ENCODE measurements around the gene MAST4. TPM values are rescaled to one million over a fixed set of nuclear protein-coding genes. Genes with fewer than 3 reads are reported as not detected.

Gene MAST4
- total RNA-seq, 1 donor from 2014 or later = 36.3 TPM

DNA sequence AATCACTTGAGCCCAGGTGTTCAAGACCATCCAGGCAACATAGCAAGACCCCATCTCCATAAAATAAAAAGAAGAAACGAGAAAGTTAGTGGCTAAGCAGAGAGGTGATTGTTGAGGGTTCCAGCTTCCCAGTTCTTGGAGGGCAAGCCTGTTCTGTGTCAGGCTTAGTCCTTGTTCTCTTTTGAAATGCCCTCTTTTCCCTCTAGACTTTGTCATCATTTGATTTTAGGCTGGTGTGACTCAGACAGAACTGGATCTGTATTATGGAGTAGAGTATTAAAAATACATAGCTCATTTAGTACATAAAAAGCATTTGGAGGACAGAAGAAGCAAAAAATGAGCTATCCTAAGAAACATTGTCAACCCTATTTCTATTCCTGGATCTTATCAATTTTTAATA is 441.0 kb downstream of the MAST4 start:
- no peak for DNase-seq (ENCODE audit: low read depth, low spot score)

DNA sequence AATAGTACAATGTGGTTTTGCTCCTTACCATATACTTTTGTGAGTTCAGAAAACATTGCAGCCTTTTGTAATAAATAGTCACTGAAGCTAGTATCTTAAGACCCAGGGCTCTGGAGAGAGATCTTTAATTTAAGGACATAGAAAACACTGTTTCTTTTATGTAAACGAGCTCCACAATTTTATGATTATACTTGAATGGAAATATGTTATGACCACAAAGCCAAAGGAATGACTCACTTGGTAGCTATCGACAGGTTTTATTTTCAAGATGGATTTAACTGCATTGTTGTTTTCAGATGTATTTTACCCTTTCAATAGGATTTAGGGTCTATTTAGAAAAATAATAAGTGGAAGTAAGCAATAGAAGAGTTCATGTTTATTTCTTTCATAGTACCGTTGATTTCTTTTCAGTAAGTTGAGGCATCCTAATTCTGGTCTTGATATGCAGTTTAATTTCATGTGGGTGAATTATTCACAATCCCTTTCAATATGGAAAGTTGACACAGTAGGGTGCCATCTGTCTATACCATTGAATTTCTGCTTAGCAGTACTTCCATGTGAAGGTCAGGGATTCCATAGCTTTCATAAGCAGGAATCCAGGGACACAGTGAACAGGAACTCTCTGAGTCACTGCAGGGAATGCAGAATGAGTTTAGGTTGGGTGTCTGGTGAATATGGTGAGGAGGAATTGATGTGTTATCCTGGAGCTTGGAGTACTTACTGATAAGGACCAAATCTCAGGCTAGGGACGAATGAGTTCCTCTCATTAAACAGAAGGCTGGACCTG is 442.8 kb downstream of the MAST4 start:
- DNase-seq (ENCODE audit: low read depth, low spot score) = peak; percentile 59

- no peak for DNase-seq (ENCODE audit: low read depth, low spot score)
Observed at GRCh38 chr5:67042176-67043003, 446.2 kb downstream of the MAST4 start.

DNA sequence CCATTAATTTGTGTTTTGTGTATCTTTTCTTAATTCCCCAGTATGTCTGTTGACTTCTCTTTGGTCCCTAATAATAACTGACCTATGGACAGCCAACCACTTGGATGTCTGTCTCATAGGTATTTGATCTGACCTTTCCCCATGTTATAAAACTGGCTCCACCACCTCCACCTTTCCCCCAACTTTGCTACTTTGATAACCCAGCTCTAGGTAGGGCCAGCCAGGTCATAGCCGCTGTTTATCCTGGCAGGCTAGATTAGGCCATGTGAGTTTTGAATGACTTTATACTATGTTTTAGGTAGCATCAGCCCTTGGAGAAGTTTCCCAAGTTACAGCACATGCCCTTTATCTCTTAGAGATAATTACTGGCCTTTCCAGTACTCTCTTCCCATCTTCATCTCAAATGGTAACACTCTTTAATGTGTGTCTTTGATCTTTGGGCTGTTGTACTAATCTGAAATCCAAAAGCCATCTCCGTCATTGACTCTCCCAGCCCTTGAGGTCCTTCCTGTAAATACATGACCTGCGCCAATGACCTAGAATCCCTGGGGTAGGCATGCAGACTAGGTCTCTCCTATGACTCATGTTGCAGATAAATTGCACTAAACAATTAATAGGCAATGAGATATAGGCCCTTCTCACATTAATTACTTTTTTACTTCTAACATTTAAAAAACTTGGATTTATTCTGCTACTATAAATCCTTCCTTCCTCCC is 447.8 kb downstream of the MAST4 start:
- no peak for DNase-seq (ENCODE audit: low read depth, low spot score)

DNA sequence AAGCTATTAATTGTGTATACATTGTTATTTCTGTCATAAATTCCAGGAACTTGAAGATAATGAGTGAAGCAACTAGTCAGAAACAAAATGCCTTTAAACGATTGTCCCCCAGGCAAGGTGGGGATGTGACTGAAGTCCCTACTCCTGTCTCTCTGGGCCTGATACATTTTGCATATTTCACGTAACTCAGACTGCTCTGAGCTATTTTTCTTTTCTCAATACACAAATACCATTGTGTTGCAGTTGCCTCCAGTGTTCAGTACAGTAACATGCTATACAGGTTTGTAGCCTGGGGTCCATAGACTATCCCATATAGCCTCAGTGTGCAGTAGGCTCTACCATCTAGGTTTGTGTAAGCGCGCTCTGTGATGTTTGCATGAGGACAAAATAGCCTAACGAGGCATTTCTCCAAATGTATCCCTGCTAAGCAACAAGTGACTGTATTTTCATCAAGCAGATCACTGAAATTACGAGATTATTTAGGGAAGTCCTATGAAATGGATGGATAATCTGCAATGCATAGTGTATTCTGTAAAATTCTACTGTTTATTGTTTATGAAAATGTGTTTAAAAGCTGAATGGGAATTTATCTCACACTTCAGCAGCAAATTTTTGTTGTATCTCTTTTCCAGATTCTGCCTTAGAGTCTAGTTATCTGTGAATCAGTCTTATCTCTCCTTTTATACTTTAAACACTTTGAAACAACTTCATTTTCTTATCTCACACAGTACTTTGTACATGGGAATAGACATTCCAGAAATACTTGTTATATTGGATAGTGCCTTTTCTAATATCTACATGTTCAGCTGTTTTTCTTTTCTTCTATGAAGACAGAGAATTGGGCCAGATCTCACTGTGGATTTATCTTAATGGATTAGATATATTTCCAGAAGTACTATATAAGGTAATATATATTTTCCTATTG is 449.9 kb downstream of the MAST4 start:
- DNase-seq (ENCODE audit: low read depth, low spot score) = no peak

GRCh38 chr5:67047160-67047559 is 451.0 kb downstream of the MAST4 start:
- DNase-seq (ENCODE audit: low read depth, low spot score) = no peak

GRCh38 chr5:67047616-67048015 is 451.4 kb downstream of the MAST4 start:
- DNase-seq (ENCODE audit: low read depth, low spot score) = no peak

DNA sequence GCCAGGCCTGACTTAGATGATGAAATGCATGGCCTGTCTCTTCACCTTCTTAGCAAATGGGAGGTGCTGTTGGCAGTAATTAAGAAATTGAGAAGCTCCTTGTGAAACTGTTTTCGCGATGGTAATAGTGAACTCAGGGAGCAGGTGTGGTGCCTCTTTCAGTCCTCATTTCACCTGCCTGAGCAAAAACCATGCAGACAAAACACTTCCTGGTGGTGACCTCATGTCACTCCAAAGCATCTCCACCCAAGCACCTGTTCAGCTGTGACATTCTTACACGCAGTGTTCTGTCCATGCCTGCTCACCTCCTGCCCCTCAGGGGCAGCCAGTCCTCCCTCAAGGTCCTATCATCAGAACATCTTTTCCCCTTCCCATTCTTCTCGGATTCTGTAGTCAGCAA is 453.9 kb downstream of the MAST4 start:
- no peak for DNase-seq (ENCODE audit: low read depth, low spot score)

GRCh38 chr5:67050635-67051034 is 454.4 kb downstream of the MAST4 start:
- no peak for DNase-seq (ENCODE audit: low read depth, low spot score)

GRCh38 chr5:67051164-67051563 is 455.0 kb downstream of the MAST4 start:
- DNase-seq (ENCODE audit: low read depth, low spot score) = no peak

DNA sequence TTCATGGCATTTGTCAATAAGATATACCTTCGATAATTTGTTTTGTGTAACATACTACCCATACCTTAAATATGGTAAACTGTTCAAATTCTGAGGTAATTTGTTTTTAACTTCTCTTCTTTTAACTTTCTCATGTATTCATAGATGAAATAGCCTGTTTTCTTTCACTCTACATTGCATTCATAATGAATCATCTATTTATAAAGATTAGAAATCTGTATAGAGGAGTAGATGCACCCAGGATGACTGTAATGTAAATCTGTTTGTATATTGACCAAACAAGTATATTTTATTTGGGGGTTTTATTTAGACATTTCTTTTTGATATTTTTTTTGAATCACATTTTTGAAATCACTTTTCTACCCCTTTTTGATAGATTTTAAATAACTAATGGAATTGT is 455.8 kb downstream of the MAST4 start:
- DNase-seq (ENCODE audit: low read depth, low spot score) = no peak

DNA sequence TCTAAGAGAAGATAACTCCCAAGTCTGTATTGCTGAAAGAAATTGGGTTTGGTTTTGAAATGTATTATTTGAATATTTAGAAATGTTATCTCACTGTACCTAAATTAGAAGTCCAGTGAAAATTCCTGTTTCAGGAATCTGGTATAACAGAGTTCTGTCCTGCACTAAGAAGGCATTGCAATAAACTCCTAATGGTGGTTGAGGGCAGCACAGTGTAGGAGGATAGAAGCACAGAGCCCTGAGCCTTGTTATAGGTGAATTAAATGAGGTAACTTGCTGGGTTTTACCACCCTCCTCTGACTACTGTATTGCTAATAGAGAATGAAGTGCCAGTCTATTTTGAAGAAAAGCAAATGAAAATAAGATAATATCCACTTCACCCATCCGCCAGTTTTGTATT is 457.0 kb downstream of the MAST4 start:
- DNase-seq (ENCODE audit: low read depth, low spot score) = no peak

DNA sequence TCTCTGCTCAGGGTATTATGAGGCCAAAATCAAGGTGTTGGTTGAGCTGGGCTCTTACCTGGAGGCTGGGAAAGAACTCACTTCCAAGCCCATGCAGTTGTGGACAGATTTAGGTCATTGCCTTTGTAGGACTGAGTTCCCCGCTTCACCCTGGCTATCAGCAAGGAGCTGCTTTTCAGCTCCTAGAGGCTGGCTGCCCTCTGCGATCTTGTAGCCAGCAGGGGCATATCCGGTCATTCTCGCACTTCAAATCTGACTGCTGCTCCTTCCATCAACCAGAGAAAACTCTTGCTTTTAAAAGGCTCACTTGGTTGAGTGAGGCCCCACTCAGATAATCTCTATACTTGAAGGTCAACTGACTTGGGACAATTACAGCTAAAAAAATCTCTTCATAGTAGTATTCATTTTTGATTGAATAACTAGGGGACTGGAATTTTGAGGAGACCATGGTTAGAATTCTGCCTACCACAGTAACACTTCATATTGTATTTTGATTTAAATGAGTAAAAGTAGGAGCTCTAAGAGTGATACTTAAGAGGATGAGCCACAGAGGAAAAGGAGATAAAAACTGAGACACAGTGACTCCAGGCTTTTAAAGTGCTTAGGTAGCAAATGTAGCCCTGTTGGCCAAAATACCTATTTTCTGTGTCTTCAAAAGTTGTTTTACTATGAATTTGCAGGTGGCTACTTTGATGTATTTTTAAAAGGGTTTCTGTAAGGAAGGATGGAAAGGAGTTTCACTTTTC is 463.0 kb downstream of the MAST4 start:
- no peak for DNase-seq (ENCODE audit: low read depth, low spot score)

DNA sequence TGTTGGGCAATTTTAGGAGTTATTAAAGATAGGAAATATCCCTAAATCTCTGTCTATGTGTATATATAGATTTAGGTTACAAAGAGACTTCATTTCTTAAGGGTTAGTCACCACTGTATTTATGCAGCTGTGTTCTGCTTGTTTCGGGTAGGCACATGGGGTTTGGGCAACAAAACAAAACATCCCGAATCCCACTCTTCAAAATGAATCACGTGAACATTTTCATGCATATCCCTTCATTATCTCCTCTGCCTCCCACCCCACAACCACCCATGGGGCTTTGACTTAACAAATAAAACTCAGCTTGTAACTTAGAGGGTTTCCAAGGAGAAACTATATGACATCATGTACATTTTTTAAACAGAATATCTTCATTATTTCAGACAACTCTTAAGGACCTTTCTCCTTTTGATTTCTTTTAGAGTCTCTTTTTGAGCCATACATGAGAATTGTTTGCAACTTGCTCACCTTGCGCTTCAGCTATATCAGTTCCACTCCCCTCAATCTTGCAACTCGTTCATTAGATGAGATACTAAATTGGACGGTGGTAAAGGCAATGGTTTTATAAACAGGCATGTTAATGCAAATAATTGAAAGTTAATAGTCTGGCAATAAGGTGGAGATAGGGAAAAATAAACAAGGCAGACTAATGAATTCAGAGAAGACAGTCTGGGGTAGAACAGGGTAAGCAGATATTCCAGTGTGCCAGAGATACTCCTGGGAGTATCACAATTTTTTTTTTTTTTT is 463.7 kb downstream of the MAST4 start:
- DNase-seq (ENCODE audit: low read depth, low spot score) = peak; percentile 46

DNA sequence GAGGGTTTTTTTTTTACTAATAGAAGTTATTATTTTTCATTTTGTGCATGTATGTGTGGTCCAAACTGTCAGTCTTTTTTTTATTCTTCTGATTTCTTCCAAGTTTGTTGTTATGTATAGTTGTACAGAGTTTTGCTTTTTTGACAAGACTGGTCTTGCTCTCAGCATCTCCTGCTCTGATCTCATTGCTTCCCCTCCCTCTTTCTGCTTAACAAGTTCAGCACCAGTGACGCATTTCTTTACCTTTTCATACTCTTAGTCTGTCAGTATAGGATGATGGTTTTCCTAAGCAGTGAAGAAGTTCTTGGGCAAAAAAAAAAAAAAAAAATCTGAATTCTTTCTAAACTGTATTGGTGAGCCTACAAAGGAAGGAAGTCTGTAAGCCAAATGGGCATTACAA is 465.3 kb downstream of the MAST4 start:
- no peak for DNase-seq (ENCODE audit: low read depth, low spot score)

DNA sequence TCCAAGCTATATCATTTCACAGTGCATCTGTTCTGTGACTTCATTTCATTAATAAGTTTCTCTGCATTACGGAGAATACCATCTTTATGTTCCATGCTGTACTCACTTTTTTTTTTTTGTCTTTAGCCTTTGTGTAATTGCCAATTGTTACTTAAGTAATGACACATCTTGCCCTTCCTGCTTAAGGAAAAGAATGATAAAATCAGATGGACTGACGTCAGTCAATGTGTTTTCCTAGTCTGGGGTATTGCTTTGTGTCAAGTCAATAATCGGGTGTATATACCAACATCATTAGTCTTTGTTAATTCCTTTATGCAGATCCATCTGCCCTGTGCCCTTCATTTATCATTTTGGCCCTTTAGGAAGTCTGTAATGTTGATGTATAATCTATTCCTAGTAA is 466.9 kb downstream of the MAST4 start:
- peak; percentile 90 for DNase-seq (ENCODE audit: low read depth, low spot score)

- peak; percentile 63 for DNase-seq (ENCODE audit: low read depth, low spot score)
Observed at GRCh38 chr5:67063791-67064190, 467.6 kb downstream of the MAST4 start.

DNA sequence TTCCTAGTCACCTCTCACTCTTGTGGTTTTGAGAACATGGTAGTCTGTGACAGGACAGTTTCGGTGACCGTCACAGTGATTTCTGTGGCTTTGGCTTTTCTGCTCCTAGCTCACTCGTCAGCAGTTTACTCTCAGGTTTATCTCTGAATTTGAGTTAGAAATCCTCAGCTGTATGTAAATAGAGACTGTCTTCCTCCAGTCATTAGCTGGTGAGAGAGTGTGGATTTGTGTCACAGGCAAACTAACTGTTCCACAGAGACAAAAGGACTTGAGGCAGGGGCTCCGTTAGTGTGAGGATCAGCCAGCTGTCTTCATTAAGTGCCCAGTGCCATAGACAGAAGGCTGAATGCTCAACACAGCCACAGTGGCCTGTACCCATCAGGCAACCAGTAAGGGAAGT is 469.0 kb downstream of the MAST4 start:
- DNase-seq (ENCODE audit: low read depth, low spot score) = no peak

DNA sequence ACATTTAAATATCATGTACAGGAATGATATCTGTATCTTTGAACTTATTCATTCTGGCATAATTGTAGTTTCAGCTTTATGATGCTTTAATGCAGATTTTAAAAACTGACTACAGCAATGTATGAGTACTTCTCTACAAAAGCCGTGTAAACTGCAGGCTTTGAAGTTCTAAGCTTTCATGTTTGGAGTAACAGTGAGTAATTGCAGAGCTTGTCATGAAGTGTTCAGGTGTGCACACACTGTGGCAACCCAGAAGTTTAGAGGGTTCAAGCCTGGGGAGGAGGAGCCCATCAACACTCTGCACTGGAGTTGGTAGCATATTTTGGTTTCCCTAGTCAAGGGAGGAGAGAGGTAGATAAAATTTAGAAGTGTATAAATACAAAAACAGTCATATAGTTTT is 469.5 kb downstream of the MAST4 start:
- DNase-seq (ENCODE audit: low read depth, low spot score) = no peak

GRCh38 chr5:67066815-67067214 is 470.6 kb downstream of the MAST4 start:
- DNase-seq (ENCODE audit: low read depth, low spot score) = no peak

All from pulmonary artery endothelial cell (primary cell).